MM.1S (cell line): ENCODE data around the gene TMIGD2.

ENCODE experiments used
- CTCF ChIP-seq: fragments of 300-600 bp; sonication (generic); IDR thresholded peaks from 2 replicates; pipeline ENCODE4 v1.5.1; 2016; ENCODE audit warnings: antibody characterized with exemption, low read length, mixed read lengths
- EZH2 ChIP-seq: fragments of 300-600 bp; sonication (generic); optimal IDR thresholded peaks from 2 replicates; pipeline ENCODE3; 2017; ENCODE audit warnings: low read depth, mild to moderate bottlenecking, antibody characterized with exemption, low read length, mixed read lengths
- EZH2phosphoT487 ChIP-seq: fragments of 300-600 bp; sonication (generic); IDR thresholded peaks from 2 replicates; pipeline ENCODE4 v1.6.1; 2018; ENCODE audit warnings: antibody characterized with exemption, low read length

- TF ChIP-seq CTCF (no peak), EZH2 (no peak), EZH2phosphoT487 (no peak)
Observed at GRCh38 chr19:4310247-4311121, 8.3 kb upstream of the TMIGD2 start.
